Measurements from ENCODE around the gene CNTNAP4. TPM values are rescaled to one million over a fixed set of nuclear protein-coding genes. Genes with fewer than 3 reads are reported as not detected.

Gene CNTNAP4
- polyA plus RNA-seq, 2 of the 4 experiments (the other 2 are of a cell fraction) = not detected

DNA sequence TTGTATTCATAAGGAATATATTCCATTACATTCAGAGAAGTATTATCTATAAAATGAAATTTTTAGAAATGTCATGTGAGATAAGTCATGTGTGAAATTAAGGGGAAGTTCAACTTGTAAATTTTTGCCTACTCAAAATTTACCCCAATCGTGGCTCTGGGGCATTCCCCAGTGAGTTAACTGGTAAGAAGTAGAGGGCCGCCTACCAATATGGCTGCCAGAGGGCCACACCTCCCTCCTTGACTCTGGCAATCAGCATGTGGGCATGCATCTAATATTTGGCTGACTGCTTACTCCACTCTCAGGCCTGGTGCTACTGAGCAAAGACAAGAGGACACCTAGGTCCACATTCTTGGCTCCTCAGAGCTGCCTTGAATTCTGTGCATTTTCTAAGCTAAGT lies 39.7 kb upstream of the CNTNAP4 start:
- no peaks in the 10 kb centered on the region for H3K4me1 ChIP-seq
- WGBS (ENCODE audit: missing lambda C conversion rate) = 39% methylated on average over 2 of the region's 2 CpGs
- ChIA-PET POLR2A (no interaction called here), CTCF (no interaction called here)
- H3K9me3 ChIP-seq = no peaks in the 10 kb centered on the region
- no peak overlapping the region for H3K4me3 ChIP-seq
- FAIRE-seq (no peak), DNase-seq (ENCODE audit: low read depth in 1 of 2, low spot score in 1 of 2) (no peak), ATAC-seq (no peak)
- no peak for TF ChIP-seq TP53 (CRISPR knock-in tag; IDR thresholded peaks at IDR 0.05)
- no peak for TF ChIP-seq MAFK (IDR thresholded peaks at IDR 0.05; ENCODE audit: partially characterized antibody)
- no peak for TF ChIP-seq ESRRA (IDR thresholded peaks at IDR 0.05; ENCODE audit: borderline replicate concordance, low read length)
- no peak for TF ChIP-seq NR3C1 (IDR thresholded peaks at IDR 0.05)
- no peak for TF ChIP-seq POLR2A (IDR thresholded peaks at IDR 0.05; ENCODE audit: low read length)
- TF ChIP-seq HOXA7 (CRISPR knock-in tag; IDR thresholded peaks at IDR 0.05) = no peak
- H3K4me2 ChIP-seq = no peak overlapping the region
- no peak overlapping the region for H3K27ac ChIP-seq

DNA sequence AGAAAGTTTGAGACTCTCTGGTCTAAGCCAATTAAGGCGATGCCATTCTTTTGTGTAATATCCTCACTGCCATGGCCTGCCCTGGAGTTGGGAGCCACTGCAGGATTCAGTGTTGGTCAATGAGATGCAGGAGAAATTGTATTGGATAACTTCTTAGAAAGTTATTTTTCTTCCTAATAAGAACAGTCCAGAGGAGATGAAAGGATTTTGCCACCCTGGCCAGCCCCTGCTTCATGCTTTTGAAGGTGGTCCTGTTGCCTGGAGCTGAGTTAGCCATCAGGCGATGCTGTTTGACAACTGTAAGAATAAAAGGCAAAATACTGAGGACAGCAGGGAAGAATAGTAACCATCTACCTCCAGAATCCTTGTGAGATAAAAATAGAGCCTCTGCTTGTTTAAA lies 35.4 kb upstream of the CNTNAP4 start:
- Histone ChIP-seq H3K4me2 (no peak overlapping the region), H3K4me1 (no peaks in the 10 kb centered on the region), H3K4me3 (no peak overlapping the region), H3K27ac (no peak overlapping the region), H3K9me3 (no peaks in the 10 kb centered on the region)
- ATAC-seq (no peak), FAIRE-seq (no peak), DNase-seq (ENCODE audit: low read depth in 1 of 2, low spot score in 1 of 2) (no peak)
- ChIA-PET CTCF (no interaction called here), POLR2A (no interaction called here)
- TF ChIP-seq MAZ (IDR thresholded peaks at IDR 0.05; ENCODE audit: borderline replicate concordance, low read depth, low read length) = no peak
- no peak for TF ChIP-seq RAD21 (conservative IDR thresholded peaks at IDR 0.05 in 1 of 2, IDR thresholded peaks at IDR 0.05 in 1 of 2)
- no peak for TF ChIP-seq CBX8 (IDR thresholded peaks at IDR 0.05)
- TF ChIP-seq FOXS1 (CRISPR knock-in tag; IDR thresholded peaks at IDR 0.05) = no peak
- TF ChIP-seq HDAC2 (IDR thresholded peaks at IDR 0.05) = no peak
- no peak for TF ChIP-seq ZNF302 (CRISPR knock-in tag; IDR thresholded peaks at IDR 0.05)
- TF ChIP-seq NR3C1 (IDR thresholded peaks at IDR 0.05) = no peak
- no peak for TF ChIP-seq HEYL (CRISPR knock-in tag; IDR thresholded peaks at IDR 0.05)
- TF ChIP-seq HOXA7 (CRISPR knock-in tag; IDR thresholded peaks at IDR 0.05) = no peak
- TF ChIP-seq CBX2 (IDR thresholded peaks at IDR 0.05; ENCODE audit: borderline replicate concordance, low read depth) = no peak
- TF ChIP-seq, protein P1, sequence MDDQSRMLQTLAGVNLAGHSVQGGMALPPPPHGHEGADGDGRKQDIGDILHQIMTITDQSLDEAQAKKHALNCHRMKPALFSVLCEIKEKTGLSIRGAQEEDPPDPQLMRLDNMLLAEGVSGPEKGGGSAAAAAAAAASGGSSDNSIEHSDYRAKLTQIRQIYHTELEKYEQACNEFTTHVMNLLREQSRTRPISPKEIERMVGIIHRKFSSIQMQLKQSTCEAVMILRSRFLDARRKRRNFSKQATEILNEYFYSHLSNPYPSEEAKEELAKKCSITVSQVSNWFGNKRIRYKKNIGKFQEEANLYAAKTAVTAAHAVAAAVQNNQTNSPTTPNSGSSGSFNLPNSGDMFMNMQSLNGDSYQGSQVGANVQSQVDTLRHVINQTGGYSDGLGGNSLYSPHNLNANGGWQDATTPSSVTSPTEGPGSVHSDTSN (IDR thresholded peaks at IDR 0.05) = no peak
- TF ChIP-seq, protein P2, sequence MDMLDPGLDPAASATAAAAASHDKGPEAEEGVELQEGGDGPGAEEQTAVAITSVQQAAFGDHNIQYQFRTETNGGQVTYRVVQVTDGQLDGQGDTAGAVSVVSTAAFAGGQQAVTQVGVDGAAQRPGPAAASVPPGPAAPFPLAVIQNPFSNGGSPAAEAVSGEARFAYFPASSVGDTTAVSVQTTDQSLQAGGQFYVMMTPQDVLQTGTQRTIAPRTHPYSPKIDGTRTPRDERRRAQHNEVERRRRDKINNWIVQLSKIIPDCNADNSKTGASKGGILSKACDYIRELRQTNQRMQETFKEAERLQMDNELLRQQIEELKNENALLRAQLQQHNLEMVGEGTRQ (IDR thresholded peaks at IDR 0.05) = no peak
- TF ChIP-seq FOSB (CRISPR knock-in tag; IDR thresholded peaks at IDR 0.05) = no peak
- TF ChIP-seq ZC3H11A (IDR thresholded peaks at IDR 0.05) = no peak
- 26% methylated on average over 2 of the region's 2 CpGs for WGBS (ENCODE audit: missing lambda C conversion rate)

DNA sequence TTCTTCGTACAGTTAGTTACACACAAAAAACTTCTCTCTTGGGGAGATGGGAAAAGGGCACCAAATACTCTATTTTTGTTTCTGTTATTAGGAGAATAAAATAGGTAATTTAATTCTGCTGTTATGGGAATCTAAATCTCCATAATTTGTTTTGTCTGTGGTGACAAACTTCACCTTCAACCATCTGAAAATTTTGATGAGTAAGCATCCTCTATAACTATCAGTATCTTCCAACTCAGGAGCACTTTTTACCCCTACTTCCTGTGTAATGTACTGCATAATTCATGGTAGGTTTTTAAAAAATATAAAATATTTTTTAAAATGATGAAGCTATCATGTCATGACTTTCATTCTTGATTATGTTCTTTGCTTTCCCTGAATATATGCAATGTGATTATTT lies 33.6 kb upstream of the CNTNAP4 start:
- POLR2A ChIA-PET = no interaction called here

DNA sequence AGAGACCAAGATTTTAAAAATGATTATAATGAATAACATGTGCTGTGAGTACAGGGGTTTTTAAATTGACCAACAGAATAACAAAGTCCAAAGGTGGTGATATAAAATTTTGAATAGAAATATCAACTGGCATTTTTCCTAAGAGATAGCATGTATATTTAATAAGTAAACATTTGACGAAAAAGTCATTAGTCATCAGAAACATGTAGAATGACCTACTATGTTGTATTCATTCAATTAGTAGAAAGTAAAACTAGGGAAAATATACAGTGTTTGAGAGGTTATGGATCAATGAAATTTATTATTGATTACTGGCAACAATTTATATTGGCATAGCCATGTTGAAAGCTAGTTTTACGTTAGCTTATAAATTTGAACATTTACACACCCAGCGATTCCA lies 30.6 kb upstream of the CNTNAP4 start:
- ATAC-seq = no peak
- no peaks in the 10 kb centered on the region for H3K9me3 ChIP-seq
- ChIA-PET CTCF (no interaction called here), POLR2A (no interaction called here)
- no peak overlapping the region for H3K27ac ChIP-seq
- FAIRE-seq = no peak
- H3K4me1 ChIP-seq = no peaks in the 10 kb centered on the region
- H3K4me3 ChIP-seq = no peak overlapping the region
- no peak for TF ChIP-seq TFCP2L1 (CRISPR knock-in tag; IDR thresholded peaks at IDR 0.05)
- TF ChIP-seq MAFK (IDR thresholded peaks at IDR 0.05; ENCODE audit: partially characterized antibody) = peak; percentile 50
- no peak overlapping the region for H3K4me2 ChIP-seq
- WGBS (ENCODE audit: missing lambda C conversion rate) = 31% methylated on average over 3 of the region's 3 CpGs
- DNase-seq (ENCODE audit: low read depth in 1 of 2, low spot score in 1 of 2) = no peak

More for the DNA sequence above, 33.6 kb upstream of the CNTNAP4 start:
- CTCF ChIA-PET = no interaction called here
- H3K4me2 ChIP-seq = no peak overlapping the region
- no peak overlapping the region for H3K27ac ChIP-seq
- peak; percentile 64 for TF ChIP-seq MAFK (IDR thresholded peaks at IDR 0.05; ENCODE audit: partially characterized antibody)
- TF ChIP-seq, protein P3, sequence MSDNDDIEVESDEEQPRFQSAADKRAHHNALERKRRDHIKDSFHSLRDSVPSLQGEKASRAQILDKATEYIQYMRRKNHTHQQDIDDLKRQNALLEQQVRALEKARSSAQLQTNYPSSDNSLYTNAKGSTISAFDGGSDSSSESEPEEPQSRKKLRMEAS (IDR thresholded peaks at IDR 0.05) = no peak
- H3K4me3 ChIP-seq = no peak overlapping the region
- ATAC-seq (no peak), FAIRE-seq (no peak), DNase-seq (ENCODE audit: low read depth in 1 of 2, low spot score in 1 of 2) (no peak)
- whole genome bisulfite sequencing (ENCODE audit: missing lambda C conversion rate) = 21% methylated on average over 1 of the region's 1 CpG
- no peaks in the 10 kb centered on the region for H3K4me1 ChIP-seq
- H3K9me3 ChIP-seq = no peaks in the 10 kb centered on the region

Measured in A549 (cell line).